GM12891 (cell line): ENCODE measurements around the gene ETV7.

Source experiments
- PAX5 ChIP-seq: IDR thresholded peaks from 2 replicates; pipeline ENCODE4 v1.6.1; 2011; ENCODE audit warnings: low read length, moderate library complexity, mild to moderate bottlenecking; ENCODE audit not compliant: insufficient read depth, severe bottlenecking
- POLR2A ChIP-seq: IDR thresholded peaks from 2 replicates; pipeline ENCODE4 v1.6.1; 2011; ENCODE audit warnings: low read depth, low read length, control low read depth
- POLR2AphosphoS5 ChIP-seq: IDR thresholded peaks from 2 replicates; pipeline ENCODE4 v1.6.1; 2011; ENCODE audit warnings: low read depth, low read length, control low read depth
- SPI1 ChIP-seq: IDR thresholded peaks from 2 replicates; pipeline ENCODE4 v1.6.1; 2011; ENCODE audit warnings: low read depth, low read length, control low read depth

GRCh38 chr6:36360241-36361054 is 27.0 kb downstream of the ETV7 start:
- TF ChIP-seq POLR2AphosphoS5 (no peak), POLR2A (no peak), PAX5 (no peak), SPI1 (no peak)
